Astrocyte of the spinal cord (primary cell): ENCODE data around the gene SAMD1.

ENCODE experiments used
- DNase-seq: peaks from one replicate; pipeline ENCODE4 v3.0.0; 2011; ENCODE audit warnings: low read depth, low spot score
- H3K4me3 ChIP-seq: 2 replicates; pipeline ENCODE4 v1.5.1; 2011; ENCODE audit warnings: low read depth, mild to moderate bottlenecking, low read length, moderate library complexity
- in situ Hi-C: cut with HindIII; loops from 2 replicates; pipeline ENCODE4 v1.10.0; 2017; ENCODE audit warnings: low sequenced_read_pairs
- TF ChIP-seq, protein P1 (sequence below): IDR thresholded peaks from 2 replicates; pipeline ENCODE4 v1.5.1; 2012; ENCODE audit warnings: low read depth, mild to moderate bottlenecking, low read length, inconsistent platforms

The SAMD1 gene

DNA sequence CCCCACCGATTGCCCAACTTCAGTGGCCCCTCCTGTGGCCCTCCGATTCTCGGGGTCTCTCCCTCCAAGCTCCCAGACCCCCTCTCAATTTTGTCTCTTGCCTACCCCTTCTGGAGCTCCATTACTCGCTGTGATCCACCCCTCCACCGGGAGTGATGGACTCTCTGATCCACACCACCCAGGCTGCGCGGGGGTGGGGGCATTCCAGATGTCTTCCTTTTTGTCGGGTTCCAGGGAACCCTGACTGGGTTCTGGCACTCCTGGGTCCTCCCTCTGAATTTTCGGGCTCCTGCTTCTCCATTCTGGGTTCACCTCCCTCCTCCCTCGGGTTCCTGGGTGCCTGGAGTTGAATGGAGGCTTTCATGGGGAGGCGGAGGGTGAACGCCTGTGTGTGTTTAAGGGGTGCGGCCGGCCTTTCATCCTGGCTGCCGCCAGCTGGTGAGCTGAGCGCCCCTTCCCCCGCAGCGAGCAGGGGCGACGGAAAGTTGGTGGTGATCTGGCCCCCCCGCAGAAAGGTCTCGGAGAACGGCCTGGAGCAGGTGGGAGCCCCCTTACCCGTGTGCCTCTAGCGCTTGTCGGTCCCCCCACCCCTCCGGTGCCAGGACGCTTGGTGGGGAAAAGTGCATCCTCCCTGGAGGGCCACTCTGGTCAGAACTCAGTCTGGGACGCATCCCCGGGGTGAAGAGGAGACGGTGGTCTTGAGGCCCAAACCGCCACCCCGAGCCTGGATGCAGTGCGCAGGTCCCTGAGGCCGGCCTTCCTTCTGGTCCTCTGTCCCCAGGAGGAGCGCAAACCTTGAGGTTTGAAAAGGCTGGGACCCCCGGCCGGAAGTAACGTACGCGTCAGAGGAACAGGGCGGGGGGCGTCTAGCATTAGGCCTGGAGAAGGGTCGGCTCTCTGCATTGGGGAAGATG, 16.4 kb downstream of the SAMD1 start:
- in situ Hi-C loops, result no loop called here
- H3K4me3 ChIP-seq, result peak overlapping the region; percentile 54
- DNase-seq, result no peak
- TF ChIP-seq, protein P1, sequence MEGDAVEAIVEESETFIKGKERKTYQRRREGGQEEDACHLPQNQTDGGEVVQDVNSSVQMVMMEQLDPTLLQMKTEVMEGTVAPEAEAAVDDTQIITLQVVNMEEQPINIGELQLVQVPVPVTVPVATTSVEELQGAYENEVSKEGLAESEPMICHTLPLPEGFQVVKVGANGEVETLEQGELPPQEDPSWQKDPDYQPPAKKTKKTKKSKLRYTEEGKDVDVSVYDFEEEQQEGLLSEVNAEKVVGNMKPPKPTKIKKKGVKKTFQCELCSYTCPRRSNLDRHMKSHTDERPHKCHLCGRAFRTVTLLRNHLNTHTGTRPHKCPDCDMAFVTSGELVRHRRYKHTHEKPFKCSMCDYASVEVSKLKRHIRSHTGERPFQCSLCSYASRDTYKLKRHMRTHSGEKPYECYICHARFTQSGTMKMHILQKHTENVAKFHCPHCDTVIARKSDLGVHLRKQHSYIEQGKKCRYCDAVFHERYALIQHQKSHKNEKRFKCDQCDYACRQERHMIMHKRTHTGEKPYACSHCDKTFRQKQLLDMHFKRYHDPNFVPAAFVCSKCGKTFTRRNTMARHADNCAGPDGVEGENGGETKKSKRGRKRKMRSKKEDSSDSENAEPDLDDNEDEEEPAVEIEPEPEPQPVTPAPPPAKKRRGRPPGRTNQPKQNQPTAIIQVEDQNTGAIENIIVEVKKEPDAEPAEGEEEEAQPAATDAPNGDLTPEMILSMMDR, result no peak

DNA sequence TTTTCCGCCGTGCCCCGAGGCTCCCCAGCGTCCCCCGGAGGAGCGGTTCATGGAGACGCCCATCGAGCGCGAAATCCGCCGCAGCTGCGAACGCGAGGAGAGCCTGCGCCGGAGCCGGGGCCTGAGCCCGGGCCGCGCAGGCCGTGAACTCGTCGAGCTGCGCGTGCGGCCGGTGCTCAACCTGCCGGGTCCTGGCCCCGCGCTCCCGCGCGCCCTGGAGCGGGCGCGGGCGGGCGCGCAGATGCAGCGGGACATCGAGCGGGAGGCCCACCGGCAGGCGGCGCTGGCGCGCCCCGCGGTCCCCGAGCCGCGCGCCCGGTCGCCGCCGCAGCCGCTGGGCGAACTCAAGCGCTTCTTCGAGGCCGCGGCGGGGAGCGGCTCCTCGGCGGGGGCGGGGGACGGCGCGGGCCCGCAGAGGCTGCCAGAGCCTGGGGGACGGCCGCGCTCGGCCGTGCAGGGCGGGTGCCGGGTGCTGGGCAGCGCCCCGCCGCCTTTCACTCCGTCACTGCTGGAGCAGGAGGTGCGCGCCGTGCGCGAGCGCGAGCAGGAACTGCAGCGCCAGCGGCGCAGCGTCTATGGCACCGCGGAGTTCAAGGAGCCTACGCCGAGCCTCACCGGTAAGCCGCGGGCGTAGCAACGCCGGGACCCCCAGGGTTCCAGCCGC, 17.2 kb downstream of the SAMD1 start:
- TF ChIP-seq, protein P1, result peak; percentile 29
- DNase-seq, result peak; percentile 76
- in situ Hi-C loops, result no loop called here

DNA sequence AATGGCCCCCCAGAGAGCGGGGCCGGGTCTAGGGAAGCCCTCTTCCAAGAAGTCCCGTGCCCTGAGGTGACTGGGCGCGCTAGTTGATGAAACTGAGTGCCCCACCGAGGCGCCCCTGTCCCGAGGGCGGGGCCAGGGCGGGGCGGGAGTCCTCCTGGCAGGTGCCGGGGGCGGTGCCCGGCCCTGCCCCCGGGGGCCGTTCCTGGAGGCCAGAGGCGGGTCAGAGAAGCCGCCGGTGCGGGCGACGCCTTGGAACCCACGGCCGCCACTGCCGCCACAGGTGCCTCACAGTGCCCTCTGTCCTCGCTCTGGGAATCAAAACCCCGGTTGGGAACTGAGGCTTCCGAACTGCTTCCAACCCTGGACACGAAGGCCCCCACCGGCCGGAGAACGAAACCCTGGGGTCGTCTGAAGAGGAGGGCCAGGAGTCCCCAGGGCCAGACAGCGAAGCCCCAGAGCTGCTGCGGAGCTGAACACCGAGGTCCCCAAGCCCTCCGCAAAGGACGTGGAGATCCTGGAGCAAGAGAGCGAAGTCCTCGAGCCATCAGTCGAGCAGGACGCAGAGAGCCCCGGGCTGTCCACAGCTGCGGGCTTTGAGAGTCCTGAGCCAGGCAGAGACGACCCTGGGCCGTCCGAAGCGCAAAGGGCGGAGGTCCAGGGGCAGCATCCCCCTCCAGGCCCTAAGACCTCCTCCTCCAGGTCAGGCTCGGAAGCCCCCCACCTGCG, 17.9 kb downstream of the SAMD1 start, which contains the start of gene MISP3:
Gene MISP3, plus strand, starts transcription at position 252 of the 726 bp plus-strand sequence. CDS start 524 bp downstream, outside the sequence.
- DNase-seq, result no peak
- peak within 1 kb of the TSS; percentile 54 for H3K4me3 ChIP-seq
- in situ Hi-C loops, result no loop called here
- TF ChIP-seq, protein P1, result peak; percentile 12

More for the DNA sequence above, 17.2 kb downstream of the SAMD1 start:
- H3K4me3 ChIP-seq, result peak overlapping the region; percentile 54

DNA sequence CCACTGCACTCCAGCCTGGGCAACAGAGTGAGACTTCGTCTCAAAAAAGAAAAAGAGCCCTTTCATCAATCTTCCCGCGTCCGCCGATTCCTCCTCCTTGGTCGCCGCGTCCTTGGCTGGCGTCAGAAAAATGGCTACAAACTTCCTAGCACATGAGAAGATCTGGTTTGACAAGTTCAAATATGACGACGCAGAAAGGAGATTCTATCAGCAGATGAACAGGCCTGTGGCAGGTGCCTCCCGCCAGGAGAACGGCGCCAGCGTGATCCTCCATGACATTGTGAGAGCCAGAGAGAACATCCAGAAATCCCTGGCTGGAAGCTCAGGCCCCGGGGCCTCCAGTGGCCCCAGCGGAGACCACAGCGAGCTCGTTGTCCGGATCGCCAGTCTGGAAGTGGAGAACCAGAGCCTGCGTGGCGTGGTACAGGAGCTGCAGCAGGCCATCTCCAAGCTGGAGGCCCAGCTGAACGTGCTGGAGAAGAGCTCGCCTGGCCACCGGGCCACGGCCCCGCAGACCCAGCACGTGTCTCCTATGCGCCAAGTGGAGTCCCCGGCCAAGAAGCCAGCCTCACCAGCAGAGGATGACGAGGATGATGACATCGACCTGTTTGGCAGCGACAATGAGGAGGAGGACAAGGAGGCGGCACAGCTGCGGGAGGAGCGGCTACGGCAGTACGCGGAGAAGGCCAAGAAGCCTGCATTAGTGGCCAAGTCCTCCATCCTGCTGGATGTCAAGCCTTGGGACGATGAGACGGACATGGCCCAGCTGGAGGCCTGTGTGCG, 20.1 kb downstream of the SAMD1 start:
- H3K4me3 ChIP-seq, result no peak overlapping the region
- in situ Hi-C loops, result no loop called here
- DNase-seq, result no peak
- TF ChIP-seq, protein P1, result no peak

DNA sequence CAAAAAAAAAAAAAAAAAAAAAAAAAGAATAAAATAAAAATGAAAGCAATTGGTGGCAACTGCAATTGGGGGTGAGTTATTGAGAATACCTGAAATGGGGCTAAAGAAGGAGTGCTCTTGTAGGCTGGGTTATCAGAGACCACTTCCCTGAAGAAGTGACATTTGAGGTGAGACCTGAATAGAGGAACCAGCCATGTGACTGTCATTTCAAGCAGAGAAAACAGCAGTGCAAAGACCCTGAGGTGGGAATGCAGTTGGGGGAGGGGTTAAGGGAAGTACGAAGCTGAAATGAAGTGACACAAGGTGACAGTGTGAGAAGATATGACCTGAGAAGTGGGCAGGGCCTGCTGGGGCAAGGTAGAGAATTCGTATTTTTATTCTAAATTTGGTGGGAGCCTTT, 24.4 kb downstream of the SAMD1 start:
- TF ChIP-seq, protein P1, result no peak
- in situ Hi-C loops, result no loop called here
- no peak overlapping the region for H3K4me3 ChIP-seq
- no peak for DNase-seq
